GM12878 (cell line): ENCODE measurements around the gene RPL26. TPM values are rescaled to one million over a fixed set of nuclear protein-coding genes. Genes with fewer than 3 reads are reported as not detected.

Experiments used
- ATAC-seq: fragments of 200-7000 bp; cut with Tn5 transposase; 3 replicates; pipeline ENCODE4 v1.9.1; 2020; ENCODE audit warnings: mild to moderate bottlenecking, moderate library complexity
- BruUV-seq: library from RNA; stranded (reverse); fragments of 400-500 nt; replicated peaks from 2 replicates; lab custom pipeline; 2021; lab: Mats Ljungman, UMichigan
- CTCF ChIA-PET: fragments of 300-600 bp; sonication (Branson Sonifier 250); formaldehyde crosslinking; extraction: SDS; loops from one replicate; lab custom pipeline; 2021; ENCODE audit warnings: inconsistent platforms; lab: Yijun Ruan, JAX
- POLR2A ChIA-PET: fragments of 350-600 bp; formaldehyde crosslinking; extraction: SDS; loops from one replicate; lab custom pipeline; 2021; ENCODE audit warnings: inconsistent platforms; lab: Charles Lee
- RAD21 ChIA-PET: fragments of 300-600 bp; sonication (Branson Sonifier 250); formaldehyde crosslinking; loops from one replicate; lab custom pipeline; 2023; ENCODE audit warnings: antibody characterized with exemption; ENCODE audit not compliant: unreplicated experiment; lab: Charles Lee
- SMC1A ChIA-PET: fragments of 300-600 bp; sonication (Branson Sonifier 250); formaldehyde crosslinking; loops from one replicate; lab custom pipeline; 2023; ENCODE audit not compliant: unreplicated experiment, uncharacterized antibody; lab: Charles Lee
- DNase-seq: peaks from one replicate; pipeline ENCODE4 v3.0.0-alpha.2; 2011; ENCODE audit warnings: low read depth, low spot score
- FAIRE-seq: peaks from 3 replicates; lab custom pipeline; 2011; peaks lifted over from hg19 to GRCh38; lab: Jason Lieb, UNC
- H2AFZ ChIP-seq: 2 replicates; pipeline ENCODE4 v1.6.0; 2011; ENCODE audit warnings: low read depth, low read length, control low read depth; ENCODE audit not compliant: control insufficient read depth
- H3K27ac ChIP-seq: 2 replicates; pipeline ENCODE4 v1.5.1; 2011; ENCODE audit warnings: control low read depth; ENCODE audit not compliant: control insufficient read depth, insufficient read depth
- H3K27me3 ChIP-seq, 2 experiments: replicated peaks in 1 of 2; 2 replicates each; pipeline versions ENCODE4 v1.6.0 to v1.6.1; 2011; ENCODE audit warnings: low read length in 1 of 2; ENCODE audit not compliant: control insufficient read depth in 2 of 2, insufficient read depth in 2 of 2
- H3K36me3 ChIP-seq, 2 experiments: 2 replicates each; pipeline ENCODE4 v1.5.1; 2011; ENCODE audit warnings: low read length in 1 of 2; ENCODE audit not compliant: control insufficient read depth in 2 of 2, insufficient read depth in 2 of 2
- H3K4me1 ChIP-seq: 2 replicates; pipeline ENCODE4 v1.6.1; 2011; ENCODE audit warnings: mild to moderate bottlenecking, low read length, moderate library complexity, mixed read lengths; ENCODE audit not compliant: control insufficient read depth, insufficient read depth
- H3K4me2 ChIP-seq: 2 replicates; pipeline ENCODE4 v1.6.0; 2011; ENCODE audit warnings: control low read depth; ENCODE audit not compliant: control insufficient read depth, insufficient read depth
- H3K4me3 ChIP-seq: fragments of 200-600 bp; sonication (generic); 2 replicates; pipeline ENCODE4 v1.5.1; 2016
- H3K79me2 ChIP-seq: 2 replicates; pipeline ENCODE4 v1.6.0; 2011; ENCODE audit warnings: low read length; ENCODE audit not compliant: control insufficient read depth, insufficient read depth
- H3K9ac ChIP-seq: 2 replicates; pipeline ENCODE4 v1.8.0; 2011; ENCODE audit warnings: low read length, control low read depth, mixed read lengths; ENCODE audit not compliant: control insufficient read depth, insufficient read depth
- H3K9me3 ChIP-seq: replicated peaks from 3 replicates; pipeline ENCODE4 v1.5.1; 2011; ENCODE audit warnings: mild to moderate bottlenecking, low read length; ENCODE audit not compliant: control insufficient read depth, insufficient read depth
- H4K20me1 ChIP-seq: 2 replicates; pipeline ENCODE4 v1.6.0; 2011; ENCODE audit not compliant: control insufficient read depth, insufficient read depth
- BHLHE40 ChIP-seq, 2 experiments: fragments of 450-650 bp in 1 of 2; IDR thresholded peaks; 2 replicates each; pipeline ENCODE4 v1.6.1; 2011 to 2017; ENCODE audit warnings: low read depth in 2 of 2, borderline replicate concordance in 1 of 2, improper control_type of control experiment in 1 of 2, low read length in 1 of 2, mild to moderate bottlenecking in 1 of 2
- CBX5 ChIP-seq: sonication (generic); IDR thresholded peaks from 2 replicates; pipeline ENCODE4 v1.6.1; 2016; ENCODE audit warnings: low read depth, moderate library complexity, mild to moderate bottlenecking, inconsistent platforms
- CHD1 ChIP-seq: IDR thresholded peaks from 2 replicates; pipeline ENCODE4 v1.6.1; 2012; ENCODE audit warnings: low read depth, low read length, improper control_type of control experiment
- ETV6 ChIP-seq, 2 experiments: fragments of 450-650 bp in 1 of 2; IDR thresholded peaks in 1 of 2; conservative IDR thresholded peaks in 1 of 2; 2 replicates each; pipeline ENCODE4 v1.6.1; 2014; ENCODE audit warnings: antibody characterized with exemption in 1 of 2, borderline replicate concordance in 1 of 2, low read depth in 1 of 2, mild to moderate bottlenecking in 1 of 2, moderate library complexity in 1 of 2
- FOXM1 ChIP-seq: IDR thresholded peaks from 2 replicates; pipeline ENCODE4 v1.6.1; 2012; ENCODE audit warnings: low read depth, mild to moderate bottlenecking, inconsistent platforms, low read length, moderate library complexity
- HCFC1 ChIP-seq: fragments of 150-350 bp; IDR thresholded peaks from 2 replicates; pipeline ENCODE4 v1.6.1; 2014; ENCODE audit warnings: low read length
- HDGF ChIP-seq: fragments of 450-650 bp; IDR thresholded peaks from 2 replicates; pipeline ENCODE4 v1.6.1; 2016; ENCODE audit warnings: antibody characterized with exemption
- MTA3 ChIP-seq: IDR thresholded peaks from 2 replicates; pipeline ENCODE4 v1.6.1; 2012; ENCODE audit warnings: low read length, inconsistent platforms, borderline replicate concordance
- NFYA ChIP-seq: IDR thresholded peaks from 2 replicates; pipeline ENCODE4 v1.6.1; 2011; ENCODE audit warnings: low read depth, mild to moderate bottlenecking, low read length, improper control_type of control experiment, borderline replicate concordance
- POLR2AphosphoS5 ChIP-seq: IDR thresholded peaks from 2 replicates; pipeline ENCODE4 v1.6.1; 2011; ENCODE audit warnings: mild to moderate bottlenecking, low read length, inconsistent platforms
- SMARCA5 ChIP-seq: fragments of 450-650 bp; IDR thresholded peaks from 2 replicates; pipeline ENCODE4 v1.6.1; 2017; ENCODE audit warnings: mild to moderate bottlenecking
- WGBS: methylation state at CpG from one replicate; pipeline ENCODE4 v1.1.6; 2016; ENCODE audit warnings: low lambda C conversion rate; ENCODE audit not compliant: insufficient replicate concordance, insufficient coverage; ENCODE audit errors: missing lambda C conversion rate; 5-methylcytosine and 5-hydroxymethylcytosine counted together
- in situ Hi-C: fragments of 300-500 bp; cut with MboI; formaldehyde crosslinking; loops from 9 replicates; pipeline ENCODE4 v1.14.3; 2018; ENCODE audit warnings: mixed read lengths
- intact Hi-C: fragments of 100-400 bp; cut with micrococcal nuclease; formaldehyde crosslinking; loops from one replicate; pipeline ENCODE4 v1.14.2; 2022; ENCODE audit not compliant: unreplicated experiment
- polyA plus RNA-seq, 11 experiments: library from polyadenylated mRNA; depleted of rRNA in 4 of 11; unstranded in 6 of 11; stranded (reverse) in 5 of 11; fragments of >200 nt; fragmentation: Nextera tagmentation in 4 of 11; fragmentation: Illumina TruSeq in 1 of 11; extraction: Ambion mirVana in 4 of 11; extraction: Trizol in 1 of 11; gene quantifications; 1 replicate in 1 of 11; 2 replicates in 10 of 11; pipeline versions ENCODE4 v1.2.1 to v1.2.3, GENCODE V29; 2011 to 2016; ENCODE audit warnings: inconsistent platforms in 2 of 11, missing spikeins in 2 of 11, low read depth in 1 of 11
- total RNA-seq, 4 experiments: library from RNA; depleted of rRNA in 3 of 4; stranded (reverse); fragments of >200 nt in 3 of 4; fragmentation: Illumina TruSeq in 1 of 4; extraction: Trizol in 1 of 4; gene quantifications; 2 replicates each; pipeline versions ENCODE4 v1.2.1 to v1.2.3, GENCODE V29; 2013 to 2021
- TF ChIP-seq, protein P1 (sequence below): IDR thresholded peaks from 2 replicates; pipeline ENCODE4 v1.6.1; 2011; ENCODE audit warnings: borderline replicate concordance, low read depth, mild to moderate bottlenecking, moderate library complexity, mixed read lengths, low read length; ENCODE audit not compliant: insufficient read depth; ENCODE audit errors: extremely low read length
- TF ChIP-seq, protein P2 (sequence below): fragments of 450-650 bp; conservative IDR thresholded peaks from 2 replicates; pipeline ENCODE4 v1.6.1; 2017; ENCODE audit warnings: mild to moderate bottlenecking, moderate library complexity

Gene RPL26
- total and polyA plus RNA-seq, 10 of the 15 experiments (the other 5 are each of a cell fraction or from before 2014, with no cell fraction given) = 1,451 to 9,244 (median 4,326) TPM

DNA sequence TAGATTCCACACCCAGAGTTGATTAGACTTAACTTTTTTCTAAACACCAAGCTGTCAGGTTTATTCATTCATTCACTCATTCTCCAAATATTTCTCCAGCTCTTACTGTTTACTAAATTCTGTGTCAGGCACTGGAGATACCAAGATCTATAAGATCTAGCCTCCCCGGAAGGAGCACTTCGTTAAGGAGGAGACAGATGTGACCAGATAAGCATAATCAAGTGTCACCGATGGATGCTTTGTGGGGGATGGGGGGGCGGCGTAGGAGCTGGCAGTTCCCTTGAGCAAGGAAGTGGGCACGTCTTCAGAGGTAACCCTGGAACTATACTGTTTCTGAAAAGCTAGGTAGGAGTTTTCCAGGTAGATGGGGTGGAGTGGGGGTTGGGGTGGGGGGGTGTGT, 3.8 kb upstream of the RPL26 start:
- H3K4me3 ChIP-seq = no peak overlapping the region
- TF ChIP-seq, protein P1, sequence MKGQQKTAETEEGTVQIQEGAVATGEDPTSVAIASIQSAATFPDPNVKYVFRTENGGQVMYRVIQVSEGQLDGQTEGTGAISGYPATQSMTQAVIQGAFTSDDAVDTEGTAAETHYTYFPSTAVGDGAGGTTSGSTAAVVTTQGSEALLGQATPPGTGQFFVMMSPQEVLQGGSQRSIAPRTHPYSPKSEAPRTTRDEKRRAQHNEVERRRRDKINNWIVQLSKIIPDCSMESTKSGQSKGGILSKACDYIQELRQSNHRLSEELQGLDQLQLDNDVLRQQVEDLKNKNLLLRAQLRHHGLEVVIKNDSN = no peak
- ChIA-PET RAD21 (no interaction called here), POLR2A (interaction anchor here (0.6 to 1.3 kb wide), 2 partner anchors 10 to 298 kb away, joined by 4 to 5 read pairs; partner anchors contain the start of gene KRABD2), CTCF (interaction anchor here (1.5 to 1.9 kb wide), 2 partner anchors 10 to 359 kb away, joined by 4 to 9 read pairs; partner anchors contain the start of gene KRABD2), SMC1A (no interaction called here)
- in situ Hi-C loops (no loop called here), intact Hi-C loops (loop anchor here (10.0 kb wide), 1 partner anchor 358 kb away; the partner anchor contains the start of gene CCDC42)
- no peaks in the 10 kb centered on the region for H3K36me3 ChIP-seq
- no peak overlapping the region for H2AFZ ChIP-seq
- no peak overlapping the region for H3K4me2 ChIP-seq
- H3K27ac ChIP-seq = no peak overlapping the region
- no peaks in the 10 kb centered on the region for H4K20me1 ChIP-seq
- H3K4me1 ChIP-seq = no peaks in the 10 kb centered on the region
- 78% methylated on average over 6 of the region's 6 CpGs for WGBS
- no peaks in the 10 kb centered on the region for H3K27me3 ChIP-seq
- no peak for ATAC-seq
- H3K9ac ChIP-seq = no peak overlapping the region
- no peak for FAIRE-seq
- no TSS peak for BruUV-seq
- H3K79me2 ChIP-seq = peaks cover 19% of the 10 kb centered on the region
- no peak for DNase-seq
- no peaks in the 10 kb centered on the region for H3K9me3 ChIP-seq

DNA sequence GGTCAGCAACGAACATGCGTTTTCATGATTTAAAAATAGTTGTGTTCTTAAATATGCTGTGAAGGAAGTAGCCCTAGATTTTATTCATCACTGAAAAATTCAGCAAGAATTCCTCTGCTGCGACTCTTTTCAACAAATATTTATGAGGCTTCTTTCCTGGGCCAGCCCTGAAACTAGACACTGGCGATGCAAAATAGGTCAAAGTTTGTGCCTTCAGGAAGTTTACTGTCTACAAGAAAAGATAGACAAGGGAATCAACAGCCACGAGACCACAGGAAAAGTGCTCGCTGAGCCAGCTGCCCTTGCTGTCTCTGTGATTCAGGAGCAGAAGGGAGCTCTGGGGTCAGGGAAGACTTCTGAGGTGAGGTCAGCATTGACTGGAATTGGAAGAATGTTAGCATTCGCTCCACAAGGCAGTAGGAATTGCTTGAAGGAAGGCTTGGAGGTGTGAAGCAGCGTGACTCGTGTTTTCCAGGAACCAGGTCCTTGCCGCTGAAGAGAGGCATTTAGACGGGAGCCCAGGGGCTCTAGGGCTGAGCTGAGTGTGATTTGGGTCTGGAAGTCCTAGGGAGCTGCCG, 1.9 kb upstream of the RPL26 start:
- POLR2A ChIA-PET = interaction anchor here (1.7 kb wide), 1 partner anchor 9 kb away, joined by 5 read pairs; the partner anchor contains the start of gene KRABD2
- H3K79me2 ChIP-seq = peaks cover 38% of the 10 kb centered on the region
- H2AFZ ChIP-seq = no peak overlapping the region
- no peak overlapping the region for H3K4me3 ChIP-seq
- no peak for FAIRE-seq
- CTCF ChIA-PET = interaction anchor here (0.7 to 3.1 kb wide), 3 partner anchors 12 to 514 kb away, joined by 3 to 21 read pairs (median 3); no protein-coding TSS in a partner anchor
- SMC1A ChIA-PET = no interaction called here
- DNase-seq = no peak
- H3K9me3 ChIP-seq = no peaks in the 10 kb centered on the region
- RAD21 ChIA-PET = interaction anchor here (0.5 to 3.1 kb wide), 2 partner anchors 48 to 361 kb away, joined by 3 to 8 read pairs; no protein-coding TSS in a partner anchor
- peak overlapping the region; percentile 52; the same call in 1 of the 2 replicates for H3K4me2 ChIP-seq
- no TSS peak for BruUV-seq
- no peak overlapping the region for H3K27ac ChIP-seq
- H4K20me1 ChIP-seq = peaks cover 6% of the 10 kb centered on the region; the same call in 1 of the 2 replicates
- intact Hi-C loops = loop anchor here (10.0 kb wide), 1 partner anchor 360 kb away; the partner anchor contains the start of gene CCDC42
- H3K4me1 ChIP-seq = no peaks in the 10 kb centered on the region; the same call in 1 of the 2 replicates
- in situ Hi-C loops = no loop called here
- H3K36me3 ChIP-seq = peaks cover 6 to 11% of the 10 kb centered on the region in 2 experiments
- no peak overlapping the region for H3K9ac ChIP-seq
- no peak for ATAC-seq
- WGBS = 89% methylated on average over 12 of the region's 12 CpGs
- no peaks in the 10 kb centered on the region for H3K27me3 ChIP-seq
- no peak for TF ChIP-seq HCFC1
- TF ChIP-seq NFYA = no peak
- no peak for TF ChIP-seq HDGF
- no peak for TF ChIP-seq ETV6 (conservative IDR thresholded peaks at IDR 0.05 in 1 of 2, IDR thresholded peaks at IDR 0.05 in 1 of 2; ENCODE audit: borderline replicate concordance in 1 of 2, low read depth in 1 of 2)
- TF ChIP-seq, protein P2, sequence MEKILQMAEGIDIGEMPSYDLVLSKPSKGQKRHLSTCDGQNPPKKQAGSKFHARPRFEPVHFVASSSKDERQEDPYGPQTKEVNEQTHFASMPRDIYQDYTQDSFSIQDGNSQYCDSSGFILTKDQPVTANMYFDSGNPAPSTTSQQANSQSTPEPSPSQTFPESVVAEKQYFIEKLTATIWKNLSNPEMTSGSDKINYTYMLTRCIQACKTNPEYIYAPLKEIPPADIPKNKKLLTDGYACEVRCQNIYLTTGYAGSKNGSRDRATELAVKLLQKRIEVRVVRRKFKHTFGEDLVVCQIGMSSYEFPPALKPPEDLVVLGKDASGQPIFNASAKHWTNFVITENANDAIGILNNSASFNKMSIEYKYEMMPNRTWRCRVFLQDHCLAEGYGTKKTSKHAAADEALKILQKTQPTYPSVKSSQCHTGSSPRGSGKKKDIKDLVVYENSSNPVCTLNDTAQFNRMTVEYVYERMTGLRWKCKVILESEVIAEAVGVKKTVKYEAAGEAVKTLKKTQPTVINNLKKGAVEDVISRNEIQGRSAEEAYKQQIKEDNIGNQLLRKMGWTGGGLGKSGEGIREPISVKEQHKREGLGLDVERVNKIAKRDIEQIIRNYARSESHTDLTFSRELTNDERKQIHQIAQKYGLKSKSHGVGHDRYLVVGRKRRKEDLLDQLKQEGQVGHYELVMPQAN = no peak
- no peak for TF ChIP-seq CHD1
- TF ChIP-seq BHLHE40 (IDR thresholded peaks at IDR 0.05; ENCODE audit: borderline replicate concordance in 1 of 2, low read depth in 2 of 2, low read length in 1 of 2) = no peak
- no peak for TF ChIP-seq CBX5
- TF ChIP-seq SMARCA5 = no peak
- TF ChIP-seq POLR2AphosphoS5 = no peak
- no peak for TF ChIP-seq FOXM1
- TF ChIP-seq MTA3 = no peak
